Activated CD4-positive, alpha-beta T cell treated with anti-CD3 and anti-CD28 coated beads for 24 hours (primary cell): ENCODE results near the gene PRF1.
"Not testable (repeated sequence)": the region's sequence is repeated elsewhere in the genome, so short reads cannot be mapped to it uniquely, and the experiment has no call there.

Experiments
- DNase-seq, 2 donors: peaks; one replicate each; pipeline ENCODE4 v3.0.0-alpha.2; 2020; ENCODE audit warnings: low read depth in 2 of 2

PRF1 gene

GRCh38 chr10:70617798-70618568, 15.4 kb upstream of the PRF1 start:
- no peak for DNase-seq

- no peak for DNase-seq
These were observed 14.2 kb upstream of the PRF1 start for GRCh38 chr10:70616761-70617160.

- no peak for DNase-seq
These were observed 13.4 kb upstream of the PRF1 start for GRCh38 chr10:70615784-70616522.

- DNase-seq, result no peak
These were observed 12.7 kb upstream of the PRF1 start for GRCh38 chr10:70615211-70615610.

- DNase-seq, result not testable (repeated sequence)
These were observed 11.8 kb upstream of the PRF1 start for GRCh38 chr10:70614364-70614763.

- DNase-seq, result no peak
These were observed 11.4 kb upstream of the PRF1 start for GRCh38 chr10:70613941-70614340.

GRCh38 chr10:70607936-70608335, 5.4 kb upstream of the PRF1 start:
- DNase-seq, result no peak

GRCh38 chr10:70605161-70605560, 2.6 kb upstream of the PRF1 start:
- no peak for DNase-seq

- no peak for DNase-seq
These were observed 1.6 kb upstream of the PRF1 start for GRCh38 chr10:70604106-70604505.

GRCh38 chr10:70603449-70603801, 884 bp upstream of the PRF1 start:
- DNase-seq, result no peak

GRCh38 chr10:70601746-70602145, 795 bp downstream of the PRF1 start:
- DNase-seq, result no peak

GRCh38 chr10:70600512-70601395, 1.8 kb downstream of the PRF1 start:
- DNase-seq, result no peak

GRCh38 chr10:70599791-70600190, 2.8 kb downstream of the PRF1 start:
- DNase-seq, result no peak

- DNase-seq, result no peak
These were observed 3.2 kb downstream of the PRF1 start for GRCh38 chr10:70599319-70599718.

GRCh38 chr10:70598857-70599295, 3.7 kb downstream of the PRF1 start:
- no peak for DNase-seq

GRCh38 chr10:70597856-70598815, 4.4 kb downstream of the PRF1 start:
- DNase-seq, result no peak

GRCh38 chr10:70596860-70597809, 5.4 kb downstream of the PRF1 start:
- DNase-seq, result no peak

- no peak for DNase-seq
These were observed 6.3 kb downstream of the PRF1 start for GRCh38 chr10:70596110-70596798.

- no peak for DNase-seq
These were observed 7.0 kb downstream of the PRF1 start for GRCh38 chr10:70595566-70596016.
